Fibroblast of skin of scalp (primary cell): ENCODE data around the gene RPL35.

Experiments
- DNase-seq: peaks from one replicate; pipeline ENCODE4 v3.0.0-alpha.2; 2013

Gene RPL35

GRCh38 chr9:124875501-124875900, 13.7 kb upstream of the RPL35 start:
- DNase-seq: no peak

- no peak for DNase-seq
Measured at GRCh38 chr9:124873664-124874063, 11.9 kb upstream of the RPL35 start.

- no peak for DNase-seq
Measured at GRCh38 chr9:124871156-124871561, 9.4 kb upstream of the RPL35 start.

GRCh38 chr9:124870723-124871122, 9.0 kb upstream of the RPL35 start:
- no peak for DNase-seq

- peak; percentile 17 for DNase-seq
Measured at GRCh38 chr9:124869986-124870560, 8.3 kb upstream of the RPL35 start.

GRCh38 chr9:124869466-124869985, 7.8 kb upstream of the RPL35 start:
- no peak for DNase-seq

GRCh38 chr9:124868511-124869465, 7.0 kb upstream of the RPL35 start:
- DNase-seq: peak; percentile 83

GRCh38 chr9:124863371-124863871, 1.7 kb upstream of the RPL35 start:
- DNase-seq: no peak

- no peak for DNase-seq
Measured at GRCh38 chr9:124860582-124861341, 995 bp downstream of the RPL35 start.

GRCh38 chr9:124859803-124860581, 1.8 kb downstream of the RPL35 start:
- DNase-seq: no peak

- DNase-seq: no peak
Measured at GRCh38 chr9:124858330-124859046, 3.3 kb downstream of the RPL35 start.

- no peak for DNase-seq
Measured at GRCh38 chr9:124857533-124858162, 4.1 kb downstream of the RPL35 start.

- DNase-seq: peak; percentile 29
Measured at GRCh38 chr9:124855944-124856765, 5.6 kb downstream of the RPL35 start.

GRCh38 chr9:124855566-124855943, 6.2 kb downstream of the RPL35 start:
- no peak for DNase-seq

- no peak for DNase-seq
Measured at GRCh38 chr9:124854822-124855221, 6.9 kb downstream of the RPL35 start.

GRCh38 chr9:124854161-124854560, 7.6 kb downstream of the RPL35 start:
- DNase-seq: no peak

GRCh38 chr9:124853605-124854143, 8.1 kb downstream of the RPL35 start:
- no peak for DNase-seq

GRCh38 chr9:124852829-124853531, 8.8 kb downstream of the RPL35 start, which contains the start of gene WDR38:
WDR38 (plus strand) TSS chr9:124853460; CDS start chr9:124853532, 72 bp downstream.
- peak; percentile 76 for DNase-seq
